Smooth muscle cell of trachea (primary cell): Measurements from ENCODE around the gene ADM. TPM values are rescaled to one million over a fixed set of nuclear protein-coding genes. Genes with fewer than 3 reads are reported as not detected.

ENCODE experiments used
- total RNA-seq: library from RNA; depleted of rRNA; stranded (reverse); fragments of >200 nt; gene quantifications from 2 replicates; pipeline ENCODE4 v1.2.1, GENCODE V29; 2014

Gene ADM
- 569 and 1,122 TPM in 2 replicates for total RNA-seq

DNA sequence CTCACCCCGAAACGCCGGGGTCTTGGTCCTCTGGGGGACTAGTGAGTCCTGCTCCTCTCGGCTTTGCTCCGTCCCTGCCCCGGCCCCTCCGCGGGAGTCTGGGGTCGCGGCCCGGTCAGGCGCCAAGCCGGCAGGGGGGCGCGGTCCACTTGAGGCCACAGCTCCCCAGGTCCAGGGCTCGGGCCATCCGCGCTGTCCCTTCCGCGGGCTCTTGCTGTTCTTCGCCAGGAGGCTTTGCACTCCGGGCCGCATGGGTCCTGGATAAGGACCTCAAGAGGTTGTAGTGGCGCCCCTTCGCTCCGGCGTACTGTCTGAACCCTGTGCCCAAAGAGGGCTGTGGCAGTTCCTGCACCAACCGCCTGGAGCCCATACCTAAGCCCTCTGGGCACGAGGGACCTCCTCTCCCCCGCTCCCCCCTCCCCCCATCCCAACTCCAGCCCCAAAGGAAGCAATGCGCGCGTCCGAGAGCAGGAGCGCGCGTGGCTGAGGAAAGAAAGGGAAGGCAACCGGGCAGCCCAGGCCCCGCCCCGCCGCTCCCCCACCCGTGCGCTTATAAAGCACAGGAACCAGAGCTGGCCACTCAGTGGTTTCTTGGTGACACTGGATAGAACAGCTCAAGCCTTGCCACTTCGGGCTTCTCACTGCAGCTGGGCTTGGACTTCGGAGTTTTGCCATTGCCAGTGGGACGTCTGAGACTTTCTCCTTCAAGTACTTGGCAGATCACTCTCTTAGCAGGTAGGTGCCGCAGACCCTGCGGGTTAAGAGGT is at the start of gene ADM:
Gene ADM, plus strand, starts transcription at position 579 of the 767 bp plus-strand sequence. CDS start 628 bp downstream, outside the sequence.

GRCh38 chr11:10293423-10294289 is 11.2 kb upstream of the ADM start, which contains the start of gene SBF2:
TSS of gene SBF2 (minus strand) at chr11:10294219. CDS start at chr11:10294069, 150 bp downstream.

Other genes with a start within 250 kb of the ADM start
- 74.6 and 110 TPM in 2 replicates for gene SBF2, start 10.9 kb upstream of the ADM start, total RNA-seq
- 6.7 and 9.9 TPM in 2 replicates for gene AMPD3, start 150.2 kb downstream of the ADM start, total RNA-seq
- gene RNF141, start 236.1 kb downstream of the ADM start, total RNA-seq, result 30.6 and 40.0 TPM in 2 replicates